Activated CD4-positive, alpha-beta memory T cell treated with anti-CD3 and anti-CD28 coated beads, Interleukin-2, amount 10 ng/mL, durations not matched to agents 7 days and 5 days (primary cell): ENCODE data around the gene SACM1L. TPM values are rescaled to one million over a fixed set of nuclear protein-coding genes. Genes with fewer than 3 reads are reported as not detected.
A peak's percentile ranks its signal among the peaks of the same experiment; 100 is the strongest.
"Not testable (repeated sequence)": the region's sequence is repeated elsewhere in the genome, so short reads cannot be mapped to it uniquely, and the experiment has no call there.

Experiments used
- CTCF ChIA-PET: fragments of 350-600 bp; sonication (Branson Sonifier 250); formaldehyde crosslinking; loops from one replicate; lab custom pipeline; 2021; ENCODE audit warnings: antibody characterized with exemption, inconsistent platforms; lab: Charles Lee
- POLR2A ChIA-PET: fragments of 350-600 bp; sonication (Branson Sonifier 250); formaldehyde crosslinking; loops from one replicate; lab custom pipeline; 2021; ENCODE audit warnings: antibody characterized with exemption; lab: Charles Lee
- DNase-seq: peaks from one replicate; pipeline ENCODE4 v3.0.0-alpha.2; 2020
- H3K27ac Mint-ChIP-seq: one replicate; pipeline ENCODE4 v1.8.0; 2021; ENCODE audit warnings: mild to moderate bottlenecking, mixed read lengths
- H3K27me3 Mint-ChIP-seq: one replicate; pipeline ENCODE4 v1.8.0; 2021; ENCODE audit warnings: mixed read lengths
- H3K36me3 Mint-ChIP-seq: one replicate; pipeline ENCODE4 v1.8.0; 2021; ENCODE audit warnings: low read depth, mixed read lengths
- H3K4me1 Mint-ChIP-seq: one replicate; pipeline ENCODE4 v1.8.0; 2021; ENCODE audit warnings: mixed read lengths
- H3K4me3 Mint-ChIP-seq: one replicate; pipeline ENCODE4 v1.8.0; 2021; ENCODE audit warnings: mild to moderate bottlenecking, mixed read lengths
- H3K9me3 Mint-ChIP-seq: one replicate; pipeline ENCODE4 v1.8.0; 2021; ENCODE audit warnings: mixed read lengths
- total RNA-seq, 2 experiments: library from RNA; stranded (reverse); gene quantifications; one replicate each; pipeline ENCODE4 v1.2.3, GENCODE V29; 2021

The SACM1L gene
- total RNA-seq, 2 experiments from 2014 or later = 101 to 103 TPM

DNA sequence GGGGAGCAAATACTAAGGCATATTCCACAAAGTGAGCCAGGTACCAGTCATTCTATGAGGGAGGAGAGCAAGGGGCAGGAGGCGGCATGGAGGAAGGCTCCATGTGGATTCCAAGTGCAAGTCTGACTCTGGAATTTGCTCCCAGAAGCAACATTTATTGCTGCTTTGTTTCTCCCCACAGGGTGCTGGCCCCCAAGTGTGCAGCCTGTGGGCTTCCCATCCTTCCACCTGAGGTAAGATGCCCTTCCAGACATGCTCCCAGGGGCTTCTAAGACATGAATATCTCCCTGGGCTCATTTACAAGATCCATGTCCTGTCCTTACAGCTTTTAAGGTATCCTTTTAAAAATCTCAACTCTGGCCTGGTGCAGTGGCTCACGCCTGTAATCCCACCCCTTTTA lies 15.9 kb upstream of the SACM1L start:
- H3K9me3 Mint-ChIP-seq = no peaks in the 10 kb centered on the region
- peaks cover 63% of the 10 kb centered on the region for H3K36me3 Mint-ChIP-seq
- no peak for DNase-seq
- H3K27ac Mint-ChIP-seq = no peak overlapping the region
- ChIA-PET CTCF (no interaction called here), POLR2A (interaction anchor here (2.0 kb wide), 1 partner anchor 16 kb away, joined by 5 read pairs; the partner anchor contains the start of gene SACM1L)
- peaks cover 40% of the 10 kb centered on the region for H3K4me1 Mint-ChIP-seq
- no peaks in the 10 kb centered on the region for H3K27me3 Mint-ChIP-seq
- no peak overlapping the region for H3K4me3 Mint-ChIP-seq

DNA sequence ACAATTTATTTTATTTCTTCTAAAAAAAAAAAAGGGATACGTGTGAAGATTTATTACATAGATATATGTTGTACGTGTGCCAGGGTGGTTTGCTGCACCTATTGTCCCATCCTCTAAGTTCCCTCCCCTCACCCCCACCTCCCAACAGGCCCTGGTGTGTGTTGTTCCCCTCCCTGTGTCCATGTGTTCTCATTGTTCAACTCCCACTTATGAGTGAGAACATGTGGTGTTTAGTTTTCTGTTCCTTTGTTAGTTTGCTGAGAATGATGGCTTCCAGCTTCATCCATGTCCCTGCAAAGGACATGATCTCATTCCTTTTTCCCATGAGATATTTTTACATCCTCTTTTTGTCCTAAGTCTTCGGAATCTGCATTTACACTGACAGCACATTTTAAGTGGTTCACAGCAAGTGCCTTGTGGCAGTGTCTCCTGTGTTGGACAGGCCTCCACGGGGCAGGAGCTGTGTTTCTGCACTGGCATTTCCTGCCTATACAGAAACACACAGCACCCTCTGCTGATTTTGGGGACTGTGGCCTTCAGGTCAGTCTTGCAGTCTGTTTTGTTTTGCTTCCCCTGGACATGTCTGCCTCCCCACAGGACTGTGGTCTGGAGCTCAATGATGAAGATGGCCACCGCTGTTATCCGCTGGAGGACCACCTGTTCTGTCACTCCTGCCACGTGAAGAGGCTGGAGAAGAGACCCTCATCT lies 12.7 kb upstream of the SACM1L start:
- Mint-ChIP-seq H3K27me3 (no peaks in the 10 kb centered on the region), H3K36me3 (peaks cover 58% of the 10 kb centered on the region), H3K4me3 (peak overlapping the region; percentile 55), H3K27ac (peak overlapping the region; percentile 89), H3K4me1 (peaks cover 27% of the 10 kb centered on the region), H3K9me3 (no peaks in the 10 kb centered on the region)
- ChIA-PET CTCF (interaction anchor here (0.6 to 1.5 kb wide), 5 partner anchors 11 to 20 kb away, joined by 3 to 8 read pairs (median 5); no protein-coding TSS in a partner anchor), POLR2A (interaction anchor here (1.1 to 1.7 kb wide), 6 partner anchors 11 to 18 kb away, joined by 3 to 6 read pairs (median 5); partner anchors contain the start of gene SACM1L)
- DNase-seq = no peak

DNA sequence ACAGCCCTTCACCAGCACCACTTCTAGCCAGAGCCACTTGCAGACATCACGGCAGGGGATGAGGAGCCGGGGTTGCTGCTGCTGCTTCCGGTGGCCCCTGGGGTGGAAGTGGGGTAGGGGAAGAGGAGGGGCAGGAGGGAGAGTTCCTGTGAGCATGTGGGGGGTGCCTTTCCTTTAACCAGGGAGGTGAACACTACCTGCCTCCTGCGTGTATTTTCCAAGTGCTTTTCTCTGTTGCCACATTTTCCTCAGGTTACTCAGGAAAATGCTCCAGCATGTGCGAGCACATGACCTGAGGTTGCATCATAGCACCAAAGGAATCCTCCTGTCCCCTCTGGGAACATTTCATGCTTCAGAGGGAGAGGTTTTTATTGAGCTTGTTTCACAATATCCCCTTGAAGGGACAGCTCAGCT lies 12.2 kb upstream of the SACM1L start:
- Mint-ChIP-seq H3K9me3 (no peaks in the 10 kb centered on the region), H3K27me3 (no peaks in the 10 kb centered on the region), H3K36me3 (peaks cover 59% of the 10 kb centered on the region), H3K27ac (peak overlapping the region; percentile 89), H3K4me1 (peaks cover 29% of the 10 kb centered on the region), H3K4me3 (peak overlapping the region; percentile 55)
- peak; percentile 72 for DNase-seq
- CTCF ChIA-PET = interaction anchor here (1.1 to 1.7 kb wide), 5 partner anchors 11 to 17 kb away, joined by 3 to 8 read pairs (median 5); no protein-coding TSS in a partner anchor
- POLR2A ChIA-PET = interaction anchor here (1.1 to 1.7 kb wide), 6 partner anchors 11 to 17 kb away, joined by 3 to 6 read pairs (median 5); partner anchors contain the start of gene SACM1L

DNA sequence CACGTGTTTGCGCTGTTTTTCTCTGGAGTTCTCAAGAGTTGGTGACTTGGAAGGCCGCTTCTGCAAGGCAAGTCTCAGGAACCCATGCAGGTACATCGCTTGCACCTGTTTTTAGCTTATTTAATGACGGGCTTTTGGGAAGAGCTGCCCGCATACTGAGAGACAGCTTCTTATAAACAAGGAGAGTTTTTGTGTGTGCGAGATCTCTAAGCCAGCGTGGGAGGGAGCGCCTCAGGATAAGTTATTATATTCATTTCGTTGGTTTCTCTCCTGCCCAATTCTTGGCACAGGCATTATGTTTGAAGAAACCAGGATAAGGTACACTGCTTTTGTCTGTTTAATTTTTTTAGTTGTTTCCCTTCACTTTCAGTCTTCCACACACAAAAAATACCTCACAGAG lies 11.4 kb upstream of the SACM1L start:
- Mint-ChIP-seq H3K27ac (no peak overlapping the region), H3K27me3 (no peaks in the 10 kb centered on the region), H3K4me3 (no peak overlapping the region), H3K4me1 (peaks cover 29% of the 10 kb centered on the region), H3K9me3 (no peaks in the 10 kb centered on the region), H3K36me3 (peaks cover 54% of the 10 kb centered on the region)
- DNase-seq = no peak
- ChIA-PET POLR2A (interaction anchor here (1.4 to 1.7 kb wide), 2 partner anchors 10 to 13 kb away, joined by 5 to 6 read pairs; no protein-coding TSS in a partner anchor), CTCF (interaction anchor here (0.6 to 1.7 kb wide), 4 partner anchors 16 to 637 kb away, joined by 3 to 5 read pairs (median 3); no protein-coding TSS in a partner anchor)

DNA sequence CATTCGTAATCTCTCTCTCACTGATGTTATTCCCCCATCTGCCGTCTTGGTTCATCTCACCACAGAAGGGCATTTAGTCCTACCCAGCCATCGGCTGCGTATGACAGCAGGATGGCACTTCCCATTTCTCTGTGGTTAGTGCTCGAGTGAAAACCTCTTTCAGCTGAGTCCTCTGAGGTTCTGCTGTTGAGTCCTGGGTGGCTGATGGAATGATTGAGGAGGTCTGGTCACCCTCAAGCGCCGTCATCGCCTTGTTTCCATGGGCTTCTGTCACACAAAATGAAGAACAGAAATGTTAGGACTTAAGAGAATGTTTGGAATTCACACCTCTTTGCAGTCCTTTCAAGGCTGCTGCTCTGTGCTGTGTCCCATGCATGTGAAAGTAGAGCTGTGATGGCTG lies 9.4 kb upstream of the SACM1L start:
- CTCF ChIA-PET = no interaction called here
- Mint-ChIP-seq H3K36me3 (peaks cover 42% of the 10 kb centered on the region), H3K4me1 (peaks cover 31% of the 10 kb centered on the region), H3K9me3 (no peaks in the 10 kb centered on the region), H3K27ac (no peak overlapping the region), H3K27me3 (no peaks in the 10 kb centered on the region), H3K4me3 (no peak overlapping the region)
- no peak for DNase-seq
- POLR2A ChIA-PET = no interaction called here

DNA sequence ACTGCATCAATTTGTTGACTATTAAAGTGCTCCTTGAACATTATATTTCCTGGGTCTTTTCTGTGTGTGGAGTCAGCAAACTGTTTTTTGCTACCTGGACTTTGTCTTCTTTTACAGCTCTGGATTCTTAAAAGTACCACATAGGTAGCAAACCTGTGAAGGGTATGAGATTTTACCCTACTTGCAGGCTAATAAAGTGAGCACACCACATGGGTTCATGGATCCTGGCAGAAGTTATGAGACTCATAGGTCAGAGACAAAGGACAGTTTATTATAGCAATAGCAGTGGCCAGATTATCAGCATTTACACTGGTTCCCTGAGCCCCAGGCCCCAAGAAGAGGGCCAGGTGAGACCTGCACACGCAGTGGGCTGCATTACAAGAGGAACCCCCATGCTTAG lies 8.0 kb upstream of the SACM1L start:
- ChIA-PET POLR2A (interaction anchor here (1.4 kb wide), 1 partner anchor 13 kb away, joined by 3 read pairs; no protein-coding TSS in a partner anchor), CTCF (no interaction called here)
- Mint-ChIP-seq H3K36me3 (peaks cover 39% of the 10 kb centered on the region), H3K4me3 (no peak overlapping the region), H3K27me3 (no peaks in the 10 kb centered on the region), H3K4me1 (peaks cover 22% of the 10 kb centered on the region), H3K27ac (no peak overlapping the region), H3K9me3 (no peaks in the 10 kb centered on the region)
- no peak for DNase-seq

DNA sequence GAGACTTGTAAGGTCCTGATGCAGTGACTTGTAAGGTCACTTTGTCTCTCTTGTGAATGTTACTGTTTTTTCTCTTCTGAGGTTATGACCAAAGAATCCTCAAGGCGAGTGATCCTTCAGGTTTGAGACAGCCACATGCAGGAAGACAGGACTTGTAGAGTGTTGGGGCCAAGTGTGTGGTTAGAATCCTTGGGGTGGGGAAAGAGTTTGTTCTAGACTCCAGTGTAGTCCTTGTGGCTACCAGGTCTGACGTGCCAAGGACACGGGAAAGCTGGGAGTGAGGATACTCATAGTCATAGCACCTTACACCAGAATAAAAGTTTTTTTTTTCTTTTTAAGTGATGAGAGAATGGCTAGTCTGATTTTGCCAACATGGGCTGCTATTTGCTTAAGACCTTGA lies 7.3 kb upstream of the SACM1L start:
- no peak overlapping the region for H3K27ac Mint-ChIP-seq
- no peaks in the 10 kb centered on the region for H3K27me3 Mint-ChIP-seq
- no peak overlapping the region for H3K4me3 Mint-ChIP-seq
- peaks cover 34% of the 10 kb centered on the region for H3K36me3 Mint-ChIP-seq
- DNase-seq = no peak
- peaks cover 16% of the 10 kb centered on the region for H3K4me1 Mint-ChIP-seq
- no peaks in the 10 kb centered on the region for H3K9me3 Mint-ChIP-seq
- CTCF ChIA-PET = no interaction called here
- POLR2A ChIA-PET = no interaction called here

DNA sequence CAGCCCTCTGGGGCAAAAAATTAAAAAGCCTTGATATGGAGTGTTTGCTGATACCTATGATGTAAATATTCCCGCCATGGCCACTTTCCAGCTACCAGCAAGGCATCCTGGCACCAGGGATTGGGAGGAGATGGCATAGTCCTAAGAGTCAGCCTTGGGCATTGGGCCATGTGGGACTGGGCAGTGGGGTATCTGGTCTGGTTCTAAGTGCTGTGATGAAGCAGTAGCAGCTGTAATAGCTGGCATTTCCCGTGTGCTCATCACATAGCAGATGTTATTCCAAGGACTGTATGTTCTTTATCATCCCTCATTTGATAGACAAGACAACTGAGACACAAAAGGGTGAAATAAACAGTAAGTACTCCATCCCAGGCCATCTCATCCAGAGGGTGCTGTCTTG lies 6.9 kb upstream of the SACM1L start:
- ChIA-PET CTCF (no interaction called here), POLR2A (no interaction called here)
- Mint-ChIP-seq H3K27ac (no peak overlapping the region), H3K9me3 (no peaks in the 10 kb centered on the region), H3K27me3 (no peaks in the 10 kb centered on the region), H3K36me3 (peaks cover 33% of the 10 kb centered on the region), H3K4me3 (no peak overlapping the region), H3K4me1 (peaks cover 14% of the 10 kb centered on the region)
- no peak for DNase-seq

DNA sequence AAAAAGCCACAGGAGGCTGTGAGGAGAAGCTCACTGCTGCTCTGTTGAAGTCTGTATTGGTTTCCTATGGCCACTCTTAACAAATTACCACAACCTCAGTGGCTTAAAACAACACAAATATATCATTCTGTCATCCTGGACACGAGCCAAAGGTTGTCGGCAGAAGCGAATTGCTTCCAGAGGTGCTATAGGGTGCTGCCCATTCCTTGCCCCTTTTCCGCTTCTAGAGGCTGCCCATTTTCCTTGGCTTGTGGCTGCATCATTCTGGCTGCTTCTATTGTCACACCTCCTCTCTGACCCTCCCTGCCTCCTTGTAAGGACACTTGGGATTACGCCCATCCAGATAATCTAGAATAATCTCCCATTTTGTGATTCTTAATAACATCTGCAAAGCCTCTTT lies 6.4 kb upstream of the SACM1L start:
- peaks cover 28% of the 10 kb centered on the region for H3K36me3 Mint-ChIP-seq
- ChIA-PET CTCF (no interaction called here), POLR2A (no interaction called here)
- no peak overlapping the region for H3K27ac Mint-ChIP-seq
- no peak overlapping the region for H3K4me3 Mint-ChIP-seq
- H3K9me3 Mint-ChIP-seq = no peaks in the 10 kb centered on the region
- H3K4me1 Mint-ChIP-seq = peaks cover 10% of the 10 kb centered on the region
- DNase-seq = no peak
- H3K27me3 Mint-ChIP-seq = no peaks in the 10 kb centered on the region

DNA sequence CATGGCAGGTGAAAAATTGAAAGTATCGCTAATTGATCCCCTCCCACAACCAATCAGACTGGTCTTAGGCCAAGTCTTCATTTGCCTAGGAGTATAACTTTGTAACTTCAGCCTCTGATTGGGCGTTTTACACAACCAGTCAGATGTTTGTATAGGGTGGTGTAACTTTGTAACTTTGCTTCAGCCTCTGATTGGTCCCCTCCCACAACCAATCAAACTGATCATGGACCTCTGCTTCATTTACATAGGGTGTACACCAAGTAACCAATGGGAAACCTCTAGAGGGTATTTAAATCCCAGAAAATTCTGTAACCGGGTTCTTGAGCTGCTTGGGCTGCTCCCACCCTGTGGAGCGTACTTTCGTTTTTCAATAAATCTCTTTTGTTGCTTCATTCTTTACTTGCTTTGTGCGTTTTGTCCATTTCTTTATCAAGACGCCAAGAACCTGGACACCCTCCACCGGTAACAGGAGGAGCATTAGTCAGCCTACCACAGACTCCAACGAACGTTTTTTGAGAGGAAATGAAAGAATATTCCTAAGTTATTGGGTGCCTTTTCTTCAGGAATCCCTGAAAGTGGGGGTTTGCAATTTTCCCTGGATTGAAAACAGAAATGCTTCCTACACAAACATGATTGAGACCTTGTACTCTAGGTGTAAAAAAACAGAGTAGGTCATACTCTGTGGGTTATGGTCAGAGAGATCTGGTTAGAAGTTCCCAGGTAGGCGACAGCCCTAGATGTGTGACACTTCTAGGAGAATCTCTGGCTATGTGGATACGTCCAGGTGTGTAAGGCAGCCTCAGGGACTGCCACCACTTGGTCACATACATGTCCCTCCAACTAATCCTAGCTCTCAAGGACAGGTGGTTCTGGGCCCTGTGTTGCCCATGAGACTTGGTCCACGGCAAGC lies 5.5 kb upstream of the SACM1L start:
- no peak for DNase-seq
- Mint-ChIP-seq H3K36me3 (peaks cover 21% of the 10 kb centered on the region), H3K27me3 (no peaks in the 10 kb centered on the region), H3K4me1 (peaks cover 15% of the 10 kb centered on the region), H3K9me3 (no peaks in the 10 kb centered on the region), H3K27ac (no peak overlapping the region), H3K4me3 (no peak overlapping the region)
- CTCF ChIA-PET = no interaction called here
- POLR2A ChIA-PET = interaction anchor here (1.1 kb wide), 1 partner anchor 10 kb away, joined by 4 read pairs; no protein-coding TSS in a partner anchor

DNA sequence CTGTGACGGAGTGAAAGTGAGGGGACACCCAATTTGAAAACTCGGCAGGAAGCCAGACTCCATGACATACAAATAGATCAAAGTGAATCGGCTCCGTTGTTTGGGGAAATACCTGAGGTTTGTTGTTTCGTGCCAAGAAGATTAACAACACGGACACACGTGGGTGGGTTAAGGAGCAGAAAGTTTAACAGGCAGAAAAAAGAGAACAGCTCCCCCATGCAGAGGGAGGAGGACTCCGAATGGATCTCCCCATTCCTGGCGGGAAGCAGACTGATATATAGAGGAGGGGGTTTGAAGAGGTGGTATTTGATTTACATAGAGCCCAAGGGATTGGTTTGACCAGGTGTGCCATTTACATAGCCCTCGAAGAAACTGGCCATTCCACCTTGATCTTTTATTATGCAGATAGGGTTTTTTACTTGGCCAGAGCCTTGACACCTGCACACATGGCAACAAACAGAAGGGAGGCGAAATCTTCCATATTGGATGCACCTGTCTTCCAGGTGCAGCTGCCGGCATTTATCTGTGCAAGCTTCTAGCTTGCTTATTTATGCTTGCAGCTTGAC lies 4.8 kb upstream of the SACM1L start:
- POLR2A ChIA-PET = interaction anchor here (1.1 kb wide), 1 partner anchor 10 kb away, joined by 4 read pairs; no protein-coding TSS in a partner anchor
- CTCF ChIA-PET = no interaction called here
- no peak for DNase-seq

DNA sequence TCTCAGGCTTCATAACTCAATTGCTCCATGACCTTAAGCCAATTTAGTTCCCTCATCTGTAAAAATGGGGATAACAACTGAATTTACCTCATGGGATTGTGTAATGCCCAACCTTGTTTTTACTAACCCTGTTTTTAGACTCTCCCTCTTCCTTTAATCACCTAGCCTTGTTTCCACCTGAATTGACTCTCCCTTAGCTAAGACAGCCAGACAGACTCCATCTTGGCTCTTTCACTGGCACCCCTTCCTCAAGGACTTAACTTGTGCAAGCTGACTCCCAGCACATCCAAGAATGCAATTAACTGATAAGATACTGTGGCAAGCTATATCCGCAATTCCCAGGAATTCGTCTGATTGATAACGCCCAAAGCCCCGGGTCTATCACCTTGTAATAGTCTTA lies 3.5 kb upstream of the SACM1L start:
- H3K9me3 Mint-ChIP-seq, CTCF ChIA-PET, H3K4me3 Mint-ChIP-seq, DNase-seq, H3K27ac Mint-ChIP-seq, H3K27me3 Mint-ChIP-seq, POLR2A ChIA-PET: not testable (repeated sequence)
- peaks cover 21% of the 10 kb centered on the region for H3K4me1 Mint-ChIP-seq
- peaks cover 17% of the 10 kb centered on the region for H3K36me3 Mint-ChIP-seq

More for the DNA sequence above, 4.8 kb upstream of the SACM1L start:
- peaks cover 19% of the 10 kb centered on the region for H3K4me1 Mint-ChIP-seq
- H3K27ac Mint-ChIP-seq = no peak overlapping the region
- H3K36me3 Mint-ChIP-seq = peaks cover 21% of the 10 kb centered on the region
- H3K4me3 Mint-ChIP-seq = no peak overlapping the region
- no peaks in the 10 kb centered on the region for H3K9me3 Mint-ChIP-seq
- H3K27me3 Mint-ChIP-seq = peaks cover 3% of the 10 kb centered on the region
